HK-2 (cell line): Measurements from ENCODE around the gene TRIO.

Experiments
- DNase-seq: peaks from one replicate; pipeline ENCODE4 v3.0.0-alpha.2; 2018; ENCODE audit not compliant: unreplicated experiment

The TRIO gene

DNA sequence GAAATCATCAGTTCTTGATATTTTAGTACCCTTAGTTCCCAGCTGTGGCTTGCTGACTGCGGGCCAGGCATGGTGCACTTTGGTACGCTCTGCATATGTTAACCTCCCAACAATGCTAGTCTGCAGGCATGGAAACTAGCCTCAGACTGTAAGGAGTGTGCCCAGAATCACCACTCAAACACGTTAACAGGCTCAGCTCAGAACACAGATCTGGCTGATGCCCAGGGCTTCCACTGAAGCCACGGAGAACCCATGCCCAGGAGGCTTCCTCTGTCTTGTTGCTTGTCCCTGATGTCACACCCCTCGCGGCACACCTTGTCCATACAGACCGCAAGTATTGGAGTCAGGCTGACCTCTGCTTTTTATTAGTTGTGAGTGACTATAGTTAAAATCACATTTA is 251.2 kb downstream of the TRIO start:
- DNase-seq: no peak

DNA sequence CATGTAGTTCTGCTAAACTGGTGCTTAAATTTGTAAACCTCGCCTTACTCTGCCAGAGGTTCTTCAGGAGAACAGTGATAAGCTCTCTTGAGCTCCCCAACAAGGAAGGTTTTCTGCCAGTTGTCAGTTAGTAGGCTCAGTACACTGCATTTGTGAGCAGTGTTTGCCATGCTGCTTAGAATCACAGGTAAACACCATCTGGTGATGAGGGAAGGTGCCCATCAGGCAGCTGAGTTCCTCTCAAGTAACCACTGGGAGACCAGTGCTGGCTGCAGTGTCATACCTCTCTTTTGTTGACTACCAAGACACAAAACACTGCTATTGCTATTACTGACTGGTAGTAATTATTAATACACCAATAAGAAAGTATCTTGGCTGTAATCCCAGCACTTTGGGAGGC is 252.3 kb downstream of the TRIO start:
- DNase-seq: no peak

DNA sequence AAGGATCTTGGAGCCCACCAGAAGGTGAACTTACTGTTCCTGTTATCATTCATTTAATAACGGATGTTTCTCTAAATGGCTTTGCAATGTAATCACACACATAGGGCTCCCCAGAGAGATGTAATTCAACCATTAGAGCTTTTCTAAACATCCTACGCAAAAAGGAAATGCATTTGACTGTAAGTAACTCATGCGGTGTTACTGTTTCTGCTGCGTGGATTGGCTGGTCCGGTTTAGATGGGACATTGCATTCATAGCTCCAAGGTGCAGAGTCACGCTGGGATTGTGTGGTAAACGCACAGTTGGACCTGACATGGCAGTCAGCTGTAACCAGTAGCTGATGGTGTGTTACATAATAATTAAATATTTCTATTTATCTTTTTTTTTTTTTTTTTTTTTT is 252.9 kb downstream of the TRIO start:
- DNase-seq: no peak

DNA sequence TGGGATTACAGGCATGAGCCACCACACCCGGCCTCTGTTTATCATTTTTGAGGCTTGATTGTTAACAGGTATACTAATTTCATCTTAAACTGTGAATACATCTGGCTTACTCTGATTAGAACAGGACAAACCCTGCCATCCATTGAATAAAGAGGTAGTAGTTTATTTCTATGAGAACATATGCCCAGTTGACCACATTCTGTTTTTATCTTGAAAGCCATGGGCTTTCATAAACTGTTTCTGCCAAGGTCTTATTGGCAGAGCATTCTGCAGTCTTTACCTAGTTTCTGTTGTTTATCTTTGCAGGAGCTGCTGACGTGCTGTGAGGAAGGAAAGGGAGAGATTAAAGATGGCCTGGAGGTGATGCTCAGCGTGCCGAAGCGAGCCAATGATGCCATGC is 253.6 kb downstream of the TRIO start:
- no peak for DNase-seq

DNA sequence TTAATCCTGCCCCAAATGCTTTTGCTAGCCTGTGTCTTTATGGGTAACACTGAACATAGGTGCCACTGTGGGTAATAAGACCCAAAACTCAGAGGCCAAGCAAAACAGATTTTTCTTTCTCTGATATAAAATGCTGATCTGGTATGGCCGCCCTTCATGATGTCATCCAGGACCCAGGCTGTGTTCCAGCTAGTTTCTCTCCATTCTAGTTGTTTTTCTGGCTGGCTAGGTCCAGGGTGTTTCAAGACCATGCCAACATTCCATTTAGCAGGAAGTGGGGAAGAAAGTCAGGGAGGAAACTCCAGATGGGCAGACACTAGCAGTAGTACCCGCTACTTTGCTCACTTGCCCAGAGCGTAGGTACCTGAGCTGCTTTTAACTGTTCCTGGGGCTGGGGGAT is 254.6 kb downstream of the TRIO start:
- no peak for DNase-seq

DNA sequence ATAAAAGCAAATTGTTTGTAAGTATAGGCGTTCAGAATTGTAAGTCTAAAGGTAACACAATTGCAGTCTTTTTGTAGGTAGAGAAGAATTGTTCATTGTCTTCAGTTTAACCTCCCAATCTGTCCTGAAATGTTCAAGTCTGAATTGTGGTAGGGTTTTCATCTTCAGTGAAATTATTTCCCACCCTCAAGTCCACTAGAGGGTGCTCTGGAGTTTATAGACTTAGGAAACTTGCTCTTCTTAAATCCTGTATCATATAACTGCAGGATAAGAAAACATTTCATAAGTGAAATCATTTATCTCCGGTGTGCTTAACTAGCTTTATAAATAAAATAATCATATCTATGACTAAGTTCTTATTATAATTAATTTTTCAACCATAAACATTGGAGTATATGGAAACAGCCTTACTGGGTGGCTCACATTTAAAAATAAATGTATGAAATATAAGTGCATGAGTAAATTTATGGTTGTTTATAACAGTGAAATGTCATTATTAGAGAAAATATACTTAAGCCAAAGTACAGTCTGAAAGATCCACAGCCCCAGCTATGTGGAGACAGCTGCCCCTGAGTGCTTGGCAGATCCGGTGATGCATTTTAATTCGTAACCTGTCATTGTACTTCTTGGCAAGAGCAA is 256.0 kb downstream of the TRIO start:
- no peak for DNase-seq

DNA sequence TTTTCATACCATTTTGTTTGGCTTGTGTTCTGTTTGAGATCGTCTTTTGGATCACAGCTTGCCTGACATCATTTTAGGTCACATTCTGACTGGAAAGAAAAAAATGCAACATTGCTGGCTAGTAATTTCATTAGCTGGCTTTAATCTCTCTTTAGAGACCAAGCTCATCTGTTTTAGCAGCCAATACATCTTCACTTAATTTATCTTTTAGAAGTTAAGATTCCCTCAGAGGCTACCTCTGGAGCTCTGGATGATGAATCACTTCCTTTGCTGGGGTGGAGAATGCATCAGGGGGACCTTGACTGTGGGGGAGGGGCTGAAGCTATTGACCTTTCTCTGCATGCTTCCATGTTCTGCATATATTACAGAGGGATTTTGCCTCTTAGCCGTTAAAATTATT is 256.9 kb downstream of the TRIO start:
- DNase-seq: no peak

DNA sequence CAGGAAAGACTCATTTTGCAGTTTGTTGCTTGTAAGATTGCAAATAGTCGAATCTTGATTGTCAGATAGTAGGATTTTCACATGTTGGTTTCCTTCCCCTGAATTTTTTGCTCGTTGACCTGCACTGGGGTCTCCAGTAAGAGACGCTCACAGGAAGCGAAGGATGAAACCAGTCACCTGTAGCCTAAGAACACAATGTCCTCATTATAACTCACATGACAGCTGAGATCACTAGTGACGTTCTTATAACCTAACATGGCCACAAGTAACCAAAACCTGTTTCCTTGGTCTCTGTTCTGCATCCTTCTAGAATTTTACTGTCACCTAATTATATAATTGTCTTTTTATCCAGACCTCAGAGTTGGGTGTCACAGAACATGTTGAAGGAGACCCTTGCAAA is 257.5 kb downstream of the TRIO start:
- DNase-seq: no peak

DNA sequence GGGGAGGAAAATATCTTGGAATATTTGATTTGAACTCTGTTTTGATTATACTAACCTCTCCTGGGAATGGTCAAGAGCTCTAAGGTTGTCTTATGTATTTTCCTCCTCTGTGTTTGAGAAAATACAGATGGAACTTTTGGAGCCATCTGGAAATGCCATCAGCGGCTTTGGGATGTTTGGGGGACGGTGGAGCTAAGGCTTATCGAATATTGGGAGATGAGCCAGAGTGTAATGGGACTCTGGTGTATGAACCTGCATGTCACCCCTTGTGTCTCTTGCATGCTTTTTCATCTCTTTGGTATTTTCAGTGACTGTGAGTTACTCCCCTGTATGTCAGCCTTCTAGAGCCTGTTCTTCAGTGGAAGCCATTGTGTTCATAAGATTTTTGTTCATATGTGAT is 258.5 kb downstream of the TRIO start:
- DNase-seq: no peak

DNA sequence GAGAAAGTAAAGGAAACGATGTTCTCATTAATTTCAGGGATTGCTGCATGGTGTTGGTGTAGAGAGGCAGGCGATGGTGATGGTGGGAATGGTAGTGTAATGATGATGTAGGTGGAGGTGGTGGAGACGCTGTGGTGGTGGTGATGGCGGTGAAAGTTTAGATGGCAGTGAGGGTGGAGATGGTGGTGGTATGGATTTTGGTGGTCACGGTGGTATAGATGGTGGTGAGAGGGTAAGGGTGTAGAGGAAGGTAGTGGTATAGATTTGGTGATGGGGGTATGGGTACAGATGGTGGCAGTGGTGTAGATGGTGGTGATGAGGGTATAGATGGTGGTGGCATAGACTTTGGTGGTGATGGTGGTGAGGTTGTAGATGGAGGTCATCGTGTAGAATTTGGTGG is 259.3 kb downstream of the TRIO start:
- no peak for DNase-seq

DNA sequence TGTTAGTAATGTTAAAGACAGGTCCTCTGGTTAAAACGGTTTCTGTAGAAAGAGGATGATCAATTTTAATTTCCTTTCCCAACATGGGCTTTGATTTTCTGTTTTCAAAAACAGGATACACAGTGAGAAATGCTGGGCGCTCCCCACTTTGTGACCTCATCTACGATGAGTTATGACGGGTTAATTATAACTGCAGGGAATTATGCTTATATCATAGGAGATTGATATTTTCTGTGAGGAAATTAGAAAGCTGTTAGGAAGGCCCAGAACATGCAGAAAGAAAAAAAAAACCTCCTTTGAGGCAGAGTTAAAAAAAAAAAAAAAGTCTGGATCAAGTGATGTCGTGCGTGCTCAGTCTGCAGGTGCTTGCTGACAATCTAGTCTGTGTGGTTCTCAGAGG is 261.6 kb downstream of the TRIO start:
- DNase-seq: no peak

DNA sequence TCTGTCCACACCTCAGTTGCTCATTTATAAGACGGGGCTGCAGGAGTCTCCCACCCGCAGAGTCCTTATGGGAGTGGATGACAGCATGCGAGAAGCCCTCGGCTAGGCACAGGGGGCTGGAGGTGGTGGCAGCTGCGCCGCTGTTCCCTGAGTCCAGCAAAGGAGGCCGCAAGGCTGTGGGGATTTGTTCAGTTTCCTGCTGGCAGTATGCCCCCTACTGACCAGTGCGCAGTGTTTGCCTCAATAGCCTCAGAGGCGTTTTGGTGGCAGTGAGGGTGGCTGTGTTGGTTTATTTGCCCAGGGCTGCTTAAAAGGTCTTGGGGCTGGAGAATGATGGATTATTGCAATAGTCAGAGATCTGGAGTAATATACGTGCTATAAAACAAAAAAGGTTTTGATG is 262.1 kb downstream of the TRIO start:
- no peak for DNase-seq

DNA sequence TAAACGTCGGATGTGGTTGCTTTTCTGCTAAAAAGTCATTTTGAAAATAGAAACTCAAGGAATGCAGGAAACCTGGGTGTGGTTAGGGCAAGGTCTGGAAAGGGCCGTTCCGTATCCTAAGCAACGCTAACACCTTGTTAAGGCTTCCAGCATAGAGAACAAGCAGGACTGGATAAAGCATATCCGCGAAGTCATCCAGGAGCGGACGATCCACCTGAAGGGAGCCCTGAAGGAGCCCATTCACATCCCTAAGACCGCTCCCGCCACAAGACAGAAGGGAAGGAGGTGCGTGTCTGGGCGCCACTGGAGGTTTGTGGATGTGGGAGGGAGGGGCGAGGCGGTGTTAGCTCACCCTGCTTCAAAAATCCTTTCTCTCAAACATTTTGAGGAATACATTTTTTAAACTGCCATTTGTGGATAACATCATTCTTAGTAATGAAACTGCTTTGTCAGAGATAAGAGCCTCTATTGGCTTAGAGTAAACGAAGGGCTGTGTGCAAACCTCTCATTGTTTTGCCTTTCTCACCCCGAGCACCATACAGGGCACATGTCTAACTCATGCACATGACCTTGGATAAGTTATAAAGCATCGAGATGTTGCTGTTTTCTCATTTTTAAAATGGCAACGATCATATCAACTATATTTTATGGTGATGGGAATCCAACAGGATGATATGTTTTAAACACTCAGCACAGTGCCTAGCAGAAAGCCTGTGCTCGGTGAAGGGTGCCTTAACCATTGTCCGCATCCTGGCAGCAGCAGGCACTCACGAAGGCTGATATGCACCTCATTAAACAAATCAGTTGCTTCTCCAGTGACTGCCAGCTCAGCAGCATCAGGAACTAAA is 262.8 kb downstream of the TRIO start:
- DNase-seq: no peak

DNA sequence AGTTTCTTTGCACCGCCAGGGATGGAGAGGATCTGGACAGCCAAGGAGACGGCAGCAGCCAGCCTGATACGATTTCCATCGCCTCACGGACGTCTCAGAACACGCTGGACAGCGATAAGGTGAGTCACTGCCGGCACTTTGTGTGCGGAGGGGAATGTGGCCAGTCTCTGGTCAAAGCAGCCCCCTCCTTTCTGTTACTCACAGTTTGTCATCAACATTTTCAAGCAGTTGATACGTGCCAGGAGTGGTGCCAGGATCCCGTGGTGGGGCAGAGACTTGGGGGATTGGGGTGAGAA is 263.4 kb downstream of the TRIO start:
- DNase-seq: peak; percentile 85

DNA sequence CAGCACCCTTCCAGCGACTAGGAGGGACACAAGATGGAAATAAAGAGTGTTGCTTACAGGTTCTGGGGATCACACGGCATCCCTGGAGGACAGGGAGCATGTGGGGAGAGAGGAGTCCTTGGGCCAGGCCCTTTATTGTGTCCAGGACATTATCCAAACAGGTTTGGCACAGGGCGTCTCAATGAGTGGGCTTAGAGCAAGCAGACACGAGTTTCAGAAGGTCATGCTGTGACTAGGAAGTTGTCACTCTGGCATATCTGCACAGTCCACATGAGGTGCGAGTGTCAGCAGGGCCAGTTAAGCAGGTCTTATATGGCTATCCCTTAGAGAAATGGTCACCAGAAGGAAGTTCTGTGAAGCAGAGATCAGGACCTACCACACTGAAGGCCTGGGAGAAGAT is 263.9 kb downstream of the TRIO start:
- DNase-seq: no peak

DNA sequence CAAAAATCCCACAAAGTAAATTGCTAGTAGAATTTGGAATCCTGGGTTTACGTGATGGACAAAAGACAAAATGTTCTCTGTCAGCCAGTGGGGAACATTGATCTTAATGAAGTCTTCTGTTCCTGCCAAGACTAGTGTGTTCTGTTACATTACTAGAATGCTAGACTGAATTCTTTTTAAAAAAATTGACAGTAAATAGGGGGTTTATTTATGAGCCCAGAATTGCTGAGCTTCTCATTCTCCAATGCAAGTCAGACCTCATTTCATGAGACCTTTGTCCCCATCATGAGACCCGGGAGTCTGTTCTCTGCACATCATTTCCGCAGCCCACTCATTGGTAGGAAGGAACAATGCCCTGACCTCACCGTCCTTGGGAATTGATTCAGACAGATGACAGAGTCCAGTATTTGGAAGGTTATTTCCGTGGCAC is 264.6 kb downstream of the TRIO start:
- no peak for DNase-seq

DNA sequence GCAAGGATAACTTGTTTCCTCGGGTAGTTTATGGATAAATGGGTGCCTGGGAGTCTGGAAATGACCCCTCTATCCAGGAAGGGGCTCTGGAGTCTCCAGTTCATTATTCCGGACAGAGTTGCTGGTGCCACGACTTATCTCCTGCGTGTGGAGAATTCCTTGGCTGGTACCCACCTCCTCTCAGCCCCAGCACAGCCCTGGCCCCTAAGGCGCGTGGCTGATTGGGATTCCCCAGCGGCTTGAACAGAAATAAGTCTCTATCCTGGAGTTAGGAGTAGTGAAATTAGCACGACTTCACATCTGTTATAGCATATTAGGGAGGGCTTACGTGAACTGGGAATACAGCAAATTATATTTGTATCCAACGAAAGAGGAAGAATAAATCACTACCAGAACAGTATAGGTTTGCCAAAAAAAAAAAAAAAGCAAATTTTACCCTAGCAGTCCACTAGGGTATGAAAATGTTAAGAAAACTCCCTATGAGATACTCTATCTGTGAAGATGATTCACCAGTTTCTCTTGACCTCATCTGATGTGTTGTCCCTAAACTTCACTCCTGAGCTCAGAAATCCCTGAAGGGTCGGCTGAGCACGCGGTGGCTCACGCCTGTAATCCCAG is 265.9 kb downstream of the TRIO start:
- DNase-seq: no peak

DNA sequence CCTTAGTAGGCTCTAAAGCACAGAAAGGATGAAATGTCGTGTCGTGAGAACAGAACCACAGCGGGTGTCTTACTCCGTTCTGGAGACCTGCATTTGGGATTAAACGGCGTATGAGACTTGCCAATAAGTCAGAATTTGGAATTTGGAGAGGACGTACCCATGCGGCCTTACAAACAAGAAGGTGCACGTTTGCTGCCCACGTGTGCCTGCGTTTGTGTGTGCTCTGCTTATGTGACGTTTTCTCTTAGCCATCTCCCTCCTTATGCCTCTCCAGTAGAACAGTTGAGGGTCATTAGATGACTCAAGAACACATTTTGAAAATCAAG is 266.9 kb downstream of the TRIO start:
- no peak for DNase-seq

DNA sequence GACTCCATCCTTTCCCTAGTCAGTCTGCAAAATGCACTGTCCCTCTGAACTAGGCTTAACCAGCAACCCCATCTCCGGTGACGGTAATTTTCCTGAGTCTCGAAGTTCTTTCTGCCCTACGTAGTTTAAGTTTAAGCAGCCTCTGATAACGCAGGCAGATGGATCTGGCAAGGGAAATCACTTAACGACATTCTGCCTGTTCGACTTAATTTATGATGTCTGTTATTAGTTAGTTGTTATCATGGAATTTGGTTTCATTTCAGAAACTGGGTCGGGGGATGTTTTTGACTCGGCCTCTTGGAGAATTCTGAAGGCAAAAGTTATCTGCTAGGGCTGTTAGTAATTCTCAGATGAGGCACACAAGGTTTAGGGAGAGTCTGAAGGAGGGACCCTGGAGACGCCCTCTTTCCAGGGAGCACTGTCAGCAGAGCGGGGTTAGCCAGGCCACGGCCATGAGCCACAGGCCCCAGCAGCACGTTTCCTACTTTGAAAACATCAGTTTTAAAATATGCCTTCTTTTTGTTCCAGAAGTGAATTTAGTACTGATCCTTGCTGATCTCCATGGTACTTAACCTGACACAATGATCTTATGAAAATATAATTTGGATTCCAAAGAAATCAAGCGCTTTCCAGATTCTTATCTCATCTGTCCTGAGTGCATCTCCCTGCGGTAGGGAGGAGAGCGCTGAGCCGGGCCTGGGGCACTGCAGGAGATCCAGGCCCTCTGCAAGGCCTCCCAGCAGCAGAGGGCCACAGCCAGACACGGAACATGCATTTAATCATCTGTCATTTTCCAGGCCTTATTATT is 267.5 kb downstream of the TRIO start:
- no peak for DNase-seq

DNA sequence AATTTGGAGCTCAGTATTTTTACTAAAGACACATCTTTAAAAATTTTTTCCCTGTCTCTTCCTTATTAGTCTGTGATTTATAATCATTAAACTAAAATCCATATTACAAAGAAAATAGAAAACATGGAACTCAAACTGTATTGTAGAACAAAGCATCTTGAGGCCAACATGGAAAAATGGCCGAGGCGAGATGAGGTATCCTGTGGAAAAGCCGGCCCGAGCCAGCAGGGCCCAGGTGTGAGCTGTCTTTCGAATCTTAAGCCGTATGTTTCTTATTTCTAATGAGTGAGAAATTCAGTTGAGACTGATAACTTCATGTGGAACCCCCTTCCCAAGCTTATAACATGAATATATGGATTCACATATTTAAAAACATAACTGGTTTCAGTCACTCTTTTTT is 268.1 kb downstream of the TRIO start:
- DNase-seq: no peak

DNA sequence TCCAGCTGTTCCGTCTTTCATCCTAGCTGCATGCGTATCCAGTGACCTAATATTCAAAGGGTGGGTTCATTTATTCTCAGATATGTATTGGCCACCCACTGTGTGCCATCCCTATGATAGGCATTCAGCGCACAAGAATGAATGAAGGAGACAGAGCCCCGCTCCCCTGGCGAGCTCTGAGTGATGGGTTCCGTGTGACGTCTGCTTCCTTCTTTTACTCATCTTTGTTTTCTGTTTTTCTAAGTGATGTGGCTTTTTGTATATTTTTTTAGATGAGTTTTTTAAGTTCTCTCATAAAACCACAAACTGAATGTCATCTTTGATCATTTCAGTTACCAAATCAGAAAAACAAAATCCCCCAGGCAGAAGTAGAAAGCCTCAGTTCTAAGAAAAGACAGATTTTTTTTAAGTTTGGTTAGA is 270.2 kb downstream of the TRIO start:
- no peak for DNase-seq

DNA sequence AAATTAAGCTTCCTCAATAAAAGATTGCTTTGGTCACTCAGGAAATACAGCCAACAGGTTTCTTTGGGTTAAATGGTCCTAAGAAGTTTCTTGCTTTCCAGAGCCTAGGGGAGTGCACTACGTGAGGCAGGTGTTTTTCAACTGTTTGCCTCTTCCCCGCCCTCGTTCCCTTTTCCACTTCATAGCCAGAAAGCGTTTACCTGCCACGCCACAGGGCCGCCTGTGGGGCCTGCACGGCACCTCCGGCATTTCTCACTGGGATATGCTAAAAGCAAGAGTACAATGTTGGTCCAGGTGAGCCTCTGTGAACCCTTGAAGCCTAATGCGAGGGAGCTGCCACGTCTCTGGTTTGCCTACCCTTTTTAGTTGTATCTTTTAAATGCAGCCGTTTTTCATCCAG is 270.9 kb downstream of the TRIO start:
- no peak for DNase-seq

DNA sequence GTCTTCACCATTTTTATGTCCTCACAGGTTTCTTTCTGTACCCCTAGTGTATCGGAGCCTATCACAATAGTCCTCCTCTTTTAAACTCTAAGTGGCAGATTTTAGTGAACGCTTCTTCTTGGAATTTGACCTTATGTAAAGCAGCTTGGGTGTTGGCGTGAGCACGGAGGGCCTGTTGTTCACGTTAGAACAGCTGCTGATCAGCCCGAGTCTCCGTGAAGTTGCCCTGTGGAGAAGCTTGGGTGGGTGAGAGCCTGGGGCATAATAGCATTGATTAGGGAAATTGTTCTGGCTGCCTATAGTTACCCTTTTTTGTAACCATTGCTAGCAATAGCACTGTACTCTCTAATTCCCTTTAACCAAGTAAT is 271.5 kb downstream of the TRIO start:
- DNase-seq: no peak
